Fibroblast of skin of back (primary cell): ENCODE results near the gene EPHA1.

Experiments
- DNase-seq: peaks from one replicate; pipeline ENCODE4 v3.0.0-alpha.2; 2013

EPHA1 gene

GRCh38 chr7:143388051-143388450 lies 20.6 kb downstream of the EPHA1 start:
- DNase-seq: no peak

- DNase-seq: no peak
Observed at GRCh38 chr7:143387156-143387975, 21.3 kb downstream of the EPHA1 start.

- no peak for DNase-seq
Observed at GRCh38 chr7:143385891-143386781, 22.5 kb downstream of the EPHA1 start.

- no peak for DNase-seq
Observed at GRCh38 chr7:143384661-143385631, 23.7 kb downstream of the EPHA1 start.

- no peak for DNase-seq
Observed at GRCh38 chr7:143384148-143384547, 24.5 kb downstream of the EPHA1 start.

GRCh38 chr7:143383642-143383957 lies 25.1 kb downstream of the EPHA1 start:
- DNase-seq: no peak

- no peak for DNase-seq
Observed at GRCh38 chr7:143382791-143383641, 25.6 kb downstream of the EPHA1 start.

GRCh38 chr7:143382126-143382790 lies 26.4 kb downstream of the EPHA1 start:
- no peak for DNase-seq

GRCh38 chr7:143381427-143382125 lies 27.1 kb downstream of the EPHA1 start:
- peak; percentile 74 for DNase-seq

GRCh38 chr7:143380646-143381426 lies 27.8 kb downstream of the EPHA1 start, which contains the start of gene ZYX:
Gene ZYX (plus strand): TSS chr7:143381345. CDS start chr7:143381572, 227 bp downstream.
- peak; percentile 96 for DNase-seq

GRCh38 chr7:143380260-143380645 lies 28.4 kb downstream of the EPHA1 start:
- DNase-seq: peak; percentile 86

GRCh38 chr7:143379611-143380259 lies 28.9 kb downstream of the EPHA1 start:
- DNase-seq: no peak

- no peak for DNase-seq
Observed at GRCh38 chr7:143376396-143376795, 32.3 kb downstream of the EPHA1 start.

GRCh38 chr7:143375298-143376034 lies 33.2 kb downstream of the EPHA1 start:
- DNase-seq: no peak

- no peak for DNase-seq
Observed at GRCh38 chr7:143374561-143374960, 34.1 kb downstream of the EPHA1 start.

GRCh38 chr7:143373255-143373794 lies 35.3 kb downstream of the EPHA1 start:
- no peak for DNase-seq

- DNase-seq: no peak
Observed at GRCh38 chr7:143372070-143372469, 36.6 kb downstream of the EPHA1 start.
